Keratinocyte (primary cell): Measurements from ENCODE around the gene NDUFAF2. TPM values are rescaled to one million over a fixed set of nuclear protein-coding genes. Genes with fewer than 3 reads are reported as not detected.

ENCODE experiments used
- DNase-seq: peaks from one replicate; pipeline ENCODE4 v3.0.0-alpha.2; 2011; ENCODE audit warnings: low read depth, missing footprints, low spot score
- FAIRE-seq: peaks from 2 replicates; lab custom pipeline; 2011; peaks lifted over from hg19 to GRCh38; lab: Jason Lieb, UNC
- H2AFZ ChIP-seq: 2 replicates; pipeline ENCODE4 v1.6.0; 2012; ENCODE audit warnings: low read length, control low read depth, inconsistent platforms; ENCODE audit not compliant: control insufficient read depth
- H3K27ac ChIP-seq: 2 replicates; pipeline ENCODE4 v1.5.1; 2011; ENCODE audit warnings: low read length; ENCODE audit not compliant: control insufficient read depth, insufficient read depth
- H3K27me3 ChIP-seq: 3 replicates; pipeline ENCODE4 v1.6.0; 2011; ENCODE audit warnings: low read length; ENCODE audit not compliant: control insufficient read depth, insufficient read depth; ENCODE audit errors: extremely low read depth
- H3K36me3 ChIP-seq, 2 experiments: 2 replicates in 1 of 2; 3 replicates in 1 of 2; pipeline ENCODE4 v1.5.1; 2011; ENCODE audit warnings: low read length in 2 of 2, mild to moderate bottlenecking in 1 of 2; ENCODE audit not compliant: control insufficient read depth in 2 of 2, insufficient read depth in 2 of 2; ENCODE audit errors: extremely low read depth in 1 of 2
- H3K4me1 ChIP-seq: 3 replicates; pipeline ENCODE4 v1.5.1; 2011; ENCODE audit warnings: low read length; ENCODE audit not compliant: control insufficient read depth, insufficient read depth; ENCODE audit errors: extremely low read depth
- H3K4me2 ChIP-seq: 3 replicates; pipeline ENCODE4 v1.6.0; 2011; ENCODE audit warnings: low read depth, low read length; ENCODE audit not compliant: control insufficient read depth, insufficient read depth; ENCODE audit errors: extremely low read depth
- H3K4me3 ChIP-seq, 3 experiments: fragments of 200-600 bp in 1 of 3; sonication (generic) in 1 of 3; 2 replicates in 2 of 3; 3 replicates in 1 of 3; pipeline ENCODE4 v1.5.1; 2011 to 2016; ENCODE audit warnings: low read length in 3 of 3, mild to moderate bottlenecking in 3 of 3, control low read depth in 2 of 3, inconsistent platforms in 1 of 3, low read depth in 1 of 3, mixed read lengths in 1 of 3, mixed run types in 1 of 3, moderate library complexity in 1 of 3; ENCODE audit not compliant: control insufficient read depth in 2 of 3, insufficient read depth in 2 of 3; ENCODE audit errors: extremely low read depth in 1 of 3
- H3K79me2 ChIP-seq: 2 replicates; pipeline ENCODE4 v1.6.0; 2012; ENCODE audit warnings: low read length; ENCODE audit not compliant: control insufficient read depth, insufficient read depth
- H3K9ac ChIP-seq: 3 replicates; pipeline ENCODE4 v1.6.0; 2011; ENCODE audit warnings: low read length; ENCODE audit not compliant: control insufficient read depth, insufficient read depth; ENCODE audit errors: extremely low read depth
- H3K9me1 ChIP-seq: 3 replicates; pipeline ENCODE4 v1.6.0; 2011; ENCODE audit warnings: low read length; ENCODE audit not compliant: control insufficient read depth, insufficient read depth; ENCODE audit errors: extremely low read depth
- H3K9me3 ChIP-seq: 2 replicates; pipeline ENCODE4 v1.5.1; 2012; ENCODE audit warnings: low read depth, low read length; ENCODE audit not compliant: control insufficient read depth
- H4K20me1 ChIP-seq: 3 replicates; pipeline ENCODE4 v1.6.0; 2011; ENCODE audit warnings: low read length; ENCODE audit not compliant: control insufficient read depth, insufficient read depth; ENCODE audit errors: extremely low read depth
- CTCF ChIP-seq, 3 experiments: IDR thresholded peaks in 1 of 3; conservative IDR thresholded peaks in 1 of 3; optimal IDR thresholded peaks in 1 of 3; 2 replicates in 2 of 3; 3 replicates in 1 of 3; pipeline versions ENCODE3 to v1.5.1; 2011; ENCODE audit warnings: low read length in 3 of 3, mild to moderate bottlenecking in 3 of 3, moderate library complexity in 2 of 3, control low read depth in 1 of 3, inconsistent platforms in 1 of 3; ENCODE audit not compliant: insufficient read depth in 2 of 3; ENCODE audit errors: extremely low read depth in 1 of 3
- EZH2 ChIP-seq: IDR thresholded peaks from one replicate; pipeline ENCODE4 v1.6.1; 2012; ENCODE audit warnings: inconsistent platforms, mild to moderate bottlenecking, low read length, moderate library complexity
- dilution Hi-C: fragments of 300-500 bp; cut with MboI; formaldehyde crosslinking; loops from one replicate; pipeline ENCODE4 v1.7.0; 2020; ENCODE audit warnings: low sequenced_read_pairs; ENCODE audit not compliant: extremely low pct_ligation_motif_present
- polyA plus RNA-seq, 5 experiments: library from polyadenylated mRNA; depleted of rRNA in 3 of 5; stranded (reverse) in 3 of 5; stranded (forward) in 1 of 5; unstranded in 1 of 5; fragments of >200 nt; gene quantifications; 1 replicate in 1 of 5; 2 replicates in 3 of 5; 3 replicates in 1 of 5; pipeline versions ENCODE4 v1.2.1 to v1.2.3, GENCODE V29; 2011 to 2012; ENCODE audit warnings: missing spikeins in 2 of 5, low read depth in 1 of 5, low replicate concordance in 1 of 5

Gene NDUFAF2
- polyA plus RNA-seq, 1 donor (not counting 4 experiments of a cell fraction or from before 2014, with no cell fraction given): 62.3 TPM

GRCh38 chr5:61081741-61082140, 136.7 kb downstream of the NDUFAF2 start:
- Histone ChIP-seq H2AFZ (no peak overlapping the region), H3K9me1 (no peaks in the 10 kb centered on the region), H3K9ac (no peak overlapping the region), H3K4me3 (no peak overlapping the region), H3K79me2 (no peaks in the 10 kb centered on the region), H3K4me1 (no peaks in the 10 kb centered on the region), H3K4me2 (no peak overlapping the region), H3K9me3 (no peaks in the 10 kb centered on the region), H4K20me1 (peaks cover 3% of the 10 kb centered on the region), H3K27ac (no peak overlapping the region), H3K27me3 (no peaks in the 10 kb centered on the region), H3K36me3 (no peaks in the 10 kb centered on the region)
- dilution Hi-C loops: no loop called here
- TF ChIP-seq EZH2: no peak
- FAIRE-seq (no peak), DNase-seq (no peak)

DNA sequence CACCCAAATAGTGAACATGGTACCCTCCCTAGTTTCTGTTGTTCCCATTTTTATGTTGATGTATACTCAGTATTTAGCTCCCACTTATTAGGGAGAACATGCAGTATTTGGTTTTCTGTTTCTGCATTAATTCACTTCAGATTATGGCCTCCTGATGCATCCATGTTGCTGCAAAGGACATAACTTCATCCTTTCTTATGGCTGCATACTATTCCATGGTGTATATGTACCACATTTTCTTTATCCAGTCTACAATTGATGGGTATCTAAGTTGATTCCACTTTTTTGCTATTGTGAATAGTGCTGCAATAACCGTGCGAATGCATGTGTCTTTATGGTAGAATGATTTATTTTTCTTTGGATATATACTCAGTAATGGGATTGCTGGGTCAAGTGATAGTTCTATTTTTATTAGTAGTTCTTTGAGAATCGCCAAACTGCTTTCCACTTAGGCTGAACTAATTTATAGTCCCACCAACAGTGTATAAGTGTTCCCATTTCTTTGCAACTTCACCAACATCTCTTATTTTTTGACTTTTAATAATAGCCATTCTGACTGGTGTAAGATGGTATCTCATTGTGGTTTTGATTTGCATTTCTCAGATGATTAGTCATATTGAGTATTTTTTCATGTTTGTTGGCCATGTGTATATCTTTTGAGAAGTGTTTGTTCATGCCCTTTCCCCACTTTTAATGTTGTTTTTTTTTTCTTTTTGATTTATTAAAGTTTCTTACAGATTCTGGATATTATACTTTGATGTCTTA, 137.7 kb downstream of the NDUFAF2 start:
- dilution Hi-C loops: no loop called here
- FAIRE-seq (no peak), DNase-seq (no peak)
- Histone ChIP-seq H3K27ac (no peak overlapping the region), H3K36me3 (no peaks in the 10 kb centered on the region), H2AFZ (no peak overlapping the region), H3K4me2 (no peak overlapping the region), H3K9me3 (no peaks in the 10 kb centered on the region), H3K4me3 (no peak overlapping the region), H3K9ac (no peak overlapping the region), H3K4me1 (no peaks in the 10 kb centered on the region), H4K20me1 (peaks cover 3% of the 10 kb centered on the region), H3K9me1 (no peaks in the 10 kb centered on the region), H3K27me3 (no peaks in the 10 kb centered on the region), H3K79me2 (no peaks in the 10 kb centered on the region)
- TF ChIP-seq CTCF (optimal IDR thresholded peaks at IDR 0.05 in 1 of 3, IDR thresholded peaks at IDR 0.05 in 1 of 3, conservative IDR thresholded peaks at IDR 0.05 in 1 of 3; ENCODE audit: extremely low read depth in 1 of 3, insufficient read depth in 2 of 3, low read length in 3 of 3): no peak
- TF ChIP-seq EZH2: no peak
